Stimulated activated naive CD4-positive, alpha-beta T cell (primary cell): ENCODE measurements around the gene DISP3.
"Not testable (repeated sequence)": the region's sequence is repeated elsewhere in the genome, so short reads cannot be mapped to it uniquely, and the experiment has no call there.

Source experiments
- DNase-seq, 6 experiments: peaks; one replicate each; lab custom pipeline; 2025; lab: John Stamatoyannopoulos, UW

The DISP3 gene

DNA sequence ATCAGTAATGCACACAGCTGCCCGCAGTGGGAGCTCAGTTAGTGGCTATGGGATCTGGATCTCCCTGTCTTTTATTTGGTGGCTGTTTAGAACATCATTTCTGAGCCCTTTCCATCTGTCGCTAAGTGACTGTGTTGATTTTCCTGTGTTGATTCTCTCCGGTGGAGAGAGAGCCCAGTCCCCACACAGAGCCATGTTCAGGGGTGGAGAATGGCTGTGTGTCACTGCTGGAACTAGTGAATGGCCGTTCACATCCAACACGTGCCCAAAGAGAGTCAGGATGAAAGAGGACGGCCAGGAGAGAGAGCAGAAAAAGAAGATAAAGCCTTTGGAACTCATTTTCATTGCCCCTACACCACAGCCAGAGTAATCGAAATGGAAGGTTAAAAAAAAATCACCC, 99.0 kb downstream of the DISP3 start:
- no peak for DNase-seq

- DNase-seq, result no peak
Observed at GRCh38 chr1:11579506-11579905, 100.6 kb downstream of the DISP3 start.

GRCh38 chr1:11580049-11580448, 101.1 kb downstream of the DISP3 start:
- DNase-seq, result not testable (repeated sequence)

DNA sequence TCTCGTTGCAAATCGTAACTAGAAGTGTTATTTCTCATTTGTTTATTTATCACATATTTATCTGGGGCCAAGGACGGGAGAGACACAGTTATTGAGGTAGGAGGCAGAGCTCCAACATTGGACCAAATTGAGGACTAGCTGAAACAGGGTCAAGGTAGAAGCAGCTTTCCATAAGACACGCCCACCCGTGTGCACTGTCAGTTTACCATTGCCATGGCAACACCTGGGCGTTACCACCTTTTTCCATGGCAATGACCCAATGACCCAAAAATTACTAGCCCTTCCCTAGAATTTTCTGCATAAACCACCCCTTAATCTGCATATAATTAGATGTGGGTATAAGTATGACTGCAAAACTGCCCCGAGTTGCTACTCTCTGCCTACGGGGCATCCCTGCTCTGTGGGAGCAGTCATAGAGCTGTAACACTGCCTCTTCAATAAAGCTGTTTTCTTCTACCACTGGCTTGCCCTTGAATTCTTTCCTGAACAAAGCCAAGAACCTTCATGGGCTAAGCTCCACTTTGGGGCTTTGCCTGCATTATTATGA, 102.6 kb downstream of the DISP3 start:
- no peak for DNase-seq

GRCh38 chr1:11585389-11585788, 106.4 kb downstream of the DISP3 start:
- no peak for DNase-seq
